ENCODE data around the gene MYCBP2. TPM values are rescaled to one million over a fixed set of nuclear protein-coding genes. Genes with fewer than 3 reads are reported as not detected.

MYCBP2 gene
- total RNA-seq, 4 donors from 2014 or later: 42.4 to 262 (median 71.0) TPM

DNA sequence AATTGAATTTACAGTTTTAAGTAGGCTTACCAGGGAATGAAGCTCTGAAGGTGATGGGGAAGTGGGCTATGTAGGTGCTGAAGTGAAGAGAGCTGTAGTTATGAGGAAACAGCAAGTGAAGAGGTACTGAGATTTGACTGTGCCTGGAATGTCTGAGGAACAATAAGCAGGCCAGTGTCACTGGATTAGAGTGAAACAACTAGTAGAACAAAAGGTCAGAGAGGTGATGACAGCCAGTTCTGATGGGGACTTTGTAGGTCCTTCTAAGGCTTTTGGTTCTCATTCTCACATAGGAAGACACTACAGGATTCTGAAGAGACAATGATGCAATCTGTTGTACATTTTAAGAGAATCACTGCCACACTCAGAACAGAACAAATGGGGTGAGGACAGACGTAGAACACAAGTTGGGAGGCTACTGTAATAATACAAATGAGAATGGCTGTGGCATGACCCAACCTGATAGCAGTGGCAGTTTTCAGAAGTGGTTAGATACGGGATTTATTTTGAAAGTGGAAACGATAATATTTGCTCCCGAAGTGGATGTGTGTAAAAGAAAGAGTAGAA is 130.8 kb downstream of the MYCBP2 start:
- H3K9me3 ChIP-seq: no peaks in the 10 kb centered on the region
- DNase-seq: no peak
- no peaks in the 10 kb centered on the region for H3K27me3 ChIP-seq
- H3K4me1 ChIP-seq: no peaks in the 10 kb centered on the region
- H3K27ac ChIP-seq: no peak overlapping the region
- H3K36me3 ChIP-seq: peaks cover 0 to 14% (median 0%) of the 10 kb centered on the region in 3 donors
- TF ChIP-seq POLR2A (IDR thresholded peaks at IDR 0.05): no peak
- TF ChIP-seq, protein P1, sequence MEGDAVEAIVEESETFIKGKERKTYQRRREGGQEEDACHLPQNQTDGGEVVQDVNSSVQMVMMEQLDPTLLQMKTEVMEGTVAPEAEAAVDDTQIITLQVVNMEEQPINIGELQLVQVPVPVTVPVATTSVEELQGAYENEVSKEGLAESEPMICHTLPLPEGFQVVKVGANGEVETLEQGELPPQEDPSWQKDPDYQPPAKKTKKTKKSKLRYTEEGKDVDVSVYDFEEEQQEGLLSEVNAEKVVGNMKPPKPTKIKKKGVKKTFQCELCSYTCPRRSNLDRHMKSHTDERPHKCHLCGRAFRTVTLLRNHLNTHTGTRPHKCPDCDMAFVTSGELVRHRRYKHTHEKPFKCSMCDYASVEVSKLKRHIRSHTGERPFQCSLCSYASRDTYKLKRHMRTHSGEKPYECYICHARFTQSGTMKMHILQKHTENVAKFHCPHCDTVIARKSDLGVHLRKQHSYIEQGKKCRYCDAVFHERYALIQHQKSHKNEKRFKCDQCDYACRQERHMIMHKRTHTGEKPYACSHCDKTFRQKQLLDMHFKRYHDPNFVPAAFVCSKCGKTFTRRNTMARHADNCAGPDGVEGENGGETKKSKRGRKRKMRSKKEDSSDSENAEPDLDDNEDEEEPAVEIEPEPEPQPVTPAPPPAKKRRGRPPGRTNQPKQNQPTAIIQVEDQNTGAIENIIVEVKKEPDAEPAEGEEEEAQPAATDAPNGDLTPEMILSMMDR (IDR thresholded peaks at IDR 0.05): no peak
- H3K4me3 ChIP-seq: no peak overlapping the region

DNA sequence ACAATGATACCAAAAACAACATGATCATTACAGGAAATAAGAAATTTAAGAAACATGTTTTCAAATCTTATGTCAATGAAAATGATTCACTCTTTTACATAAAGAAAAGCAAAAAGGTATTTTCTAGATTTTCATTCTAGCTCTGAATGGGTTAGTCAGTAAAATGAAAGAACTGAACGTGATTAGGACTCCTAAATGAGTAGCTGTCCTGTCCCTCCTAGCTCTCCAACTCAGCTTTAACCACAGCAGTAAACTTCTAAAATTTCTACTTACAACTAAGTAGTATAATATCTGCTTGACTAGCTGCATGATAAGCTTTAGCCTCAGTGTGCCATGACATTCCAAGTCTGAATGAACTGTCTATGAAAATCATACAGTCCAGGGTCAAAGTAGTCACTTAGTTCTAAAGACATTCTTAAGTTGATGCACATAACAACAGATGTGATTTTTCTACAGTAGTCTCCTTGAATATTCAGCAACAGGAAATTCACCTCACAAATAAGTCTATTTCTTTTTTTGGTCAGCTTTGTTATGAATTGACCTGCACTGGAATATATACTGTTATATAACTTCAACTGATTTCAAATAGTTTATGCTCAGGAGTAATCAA is 136.4 kb downstream of the MYCBP2 start:
- Histone ChIP-seq H3K4me1 (no peaks in the 10 kb centered on the region), H3K27ac (no peak overlapping the region), H3K27me3 (no peaks in the 10 kb centered on the region), H3K9me3 (no peaks in the 10 kb centered on the region), H3K36me3 (peaks cover 0 to 32% (median 0%) of the 10 kb centered on the region in 3 donors), H3K4me3 (no peak overlapping the region)
- no peak for TF ChIP-seq POLR2A (IDR thresholded peaks at IDR 0.05)
- TF ChIP-seq, protein P1 (IDR thresholded peaks at IDR 0.05): no peak
- DNase-seq: no peak

DNA sequence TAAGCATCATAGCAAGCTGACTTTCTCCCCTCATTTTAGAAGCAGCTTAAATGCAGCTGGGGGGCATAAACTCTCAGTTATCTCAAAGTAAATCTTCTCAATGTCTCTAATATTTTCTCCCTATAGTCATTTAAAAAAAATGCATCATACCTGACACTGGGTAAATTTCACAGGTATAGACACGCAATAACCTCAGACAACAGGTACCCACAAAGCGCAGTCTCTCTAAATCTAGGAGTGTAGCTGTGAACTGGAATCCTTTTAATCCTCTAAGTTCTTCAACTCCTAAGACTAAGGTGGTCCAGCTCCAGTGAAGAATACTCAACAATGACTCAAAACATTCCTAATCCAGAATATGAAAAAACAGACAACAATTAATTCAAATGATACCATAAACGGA is 141.2 kb downstream of the MYCBP2 start:
- Histone ChIP-seq H3K9me3 (no peaks in the 10 kb centered on the region), H3K4me3 (no peak overlapping the region), H3K27me3 (no peaks in the 10 kb centered on the region), H3K36me3 (peaks cover 0 to 36% (median 0%) of the 10 kb centered on the region in 3 donors), H3K27ac (no peak overlapping the region), H3K4me1 (no peaks in the 10 kb centered on the region)
- TF ChIP-seq, protein P1 (IDR thresholded peaks at IDR 0.05): no peak
- no peak for TF ChIP-seq POLR2A (IDR thresholded peaks at IDR 0.05)
- DNase-seq: no peak

DNA sequence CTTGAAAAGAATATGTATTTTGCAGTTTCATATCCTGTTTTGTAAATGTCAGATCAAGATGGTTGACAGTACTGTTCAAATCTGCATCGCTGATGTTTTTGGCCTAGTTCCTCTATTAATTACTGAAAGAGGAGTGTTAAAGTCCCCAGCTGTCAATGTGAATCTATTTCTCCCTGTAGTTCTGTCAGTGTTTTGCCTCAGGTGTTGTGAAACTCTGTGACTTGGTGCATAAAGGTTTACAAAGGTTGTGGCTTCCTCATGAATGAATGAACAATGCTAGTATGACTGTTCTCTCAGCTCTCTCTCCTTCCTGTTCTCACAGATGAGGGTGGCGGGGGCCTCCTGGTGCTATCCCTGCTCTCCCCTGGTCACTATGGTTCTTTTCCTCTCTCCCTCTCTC is 142.4 kb downstream of the MYCBP2 start:
- peak in 1 of 3 donors; percentile 26 for DNase-seq
- no peak for TF ChIP-seq POLR2A (IDR thresholded peaks at IDR 0.05)
- TF ChIP-seq, protein P1 (IDR thresholded peaks at IDR 0.05): no peak
- H3K4me3 ChIP-seq: no peak overlapping the region
- H3K36me3 ChIP-seq: peaks cover 0 to 49% (median 0%) of the 10 kb centered on the region in 3 donors
- H3K27me3 ChIP-seq: no peaks in the 10 kb centered on the region
- no peak overlapping the region for H3K27ac ChIP-seq
- H3K4me1 ChIP-seq: no peaks in the 10 kb centered on the region
- no peaks in the 10 kb centered on the region for H3K9me3 ChIP-seq

GRCh38 chr13:77180011-77180410 is 146.9 kb downstream of the MYCBP2 start:
- H3K4me3 ChIP-seq: no peak overlapping the region
- H3K36me3 ChIP-seq: peaks cover 0 to 60% (median 0%) of the 10 kb centered on the region in 3 donors
- no peaks in the 10 kb centered on the region for H3K4me1 ChIP-seq
- no peaks in the 10 kb centered on the region for H3K9me3 ChIP-seq
- TF ChIP-seq, protein P1 (IDR thresholded peaks at IDR 0.05): no peak
- TF ChIP-seq POLR2A (IDR thresholded peaks at IDR 0.05): no peak
- H3K27ac ChIP-seq: no peak overlapping the region
- H3K27me3 ChIP-seq: no peaks in the 10 kb centered on the region
- no peak for DNase-seq
